Adipose tissue (tissue), 3 donors: Measurements from ENCODE around the gene MED8. TPM values are rescaled to one million over a fixed set of nuclear protein-coding genes. Genes with fewer than 3 reads are reported as not detected.
"Not testable (repeated sequence)": the region's sequence is repeated elsewhere in the genome, so short reads cannot be mapped to it uniquely, and the experiment has no call there.

Experiments
- H3K27ac ChIP-seq: one replicate; pipeline ENCODE4 v1.5.1; 2013; ENCODE audit warnings: low read depth, low read length
- WGBS, 3 donors: extraction: QIAGEN DNeasy Blood & Tissue Kit; methylation state at CpG; one replicate each; pipeline ENCODE4 v1.1.7; 2013; 5-methylcytosine and 5-hydroxymethylcytosine counted together
- polyA plus RNA-seq, 3 donors: library from polyadenylated mRNA; stranded (reverse); fragments of 200-250 nt; gene quantifications; one replicate each; pipeline ENCODE4 v1.2.3, GENCODE V29; 2013
- donor health status: healthy with polysubstance abuse.
- donor health status: Bipolar disorder and iron deficiency.
- donor health status: healthy.

The MED8 gene
- polyA plus RNA-seq, 3 donors: 20.5 to 33.4 (median 28.6) TPM

DNA sequence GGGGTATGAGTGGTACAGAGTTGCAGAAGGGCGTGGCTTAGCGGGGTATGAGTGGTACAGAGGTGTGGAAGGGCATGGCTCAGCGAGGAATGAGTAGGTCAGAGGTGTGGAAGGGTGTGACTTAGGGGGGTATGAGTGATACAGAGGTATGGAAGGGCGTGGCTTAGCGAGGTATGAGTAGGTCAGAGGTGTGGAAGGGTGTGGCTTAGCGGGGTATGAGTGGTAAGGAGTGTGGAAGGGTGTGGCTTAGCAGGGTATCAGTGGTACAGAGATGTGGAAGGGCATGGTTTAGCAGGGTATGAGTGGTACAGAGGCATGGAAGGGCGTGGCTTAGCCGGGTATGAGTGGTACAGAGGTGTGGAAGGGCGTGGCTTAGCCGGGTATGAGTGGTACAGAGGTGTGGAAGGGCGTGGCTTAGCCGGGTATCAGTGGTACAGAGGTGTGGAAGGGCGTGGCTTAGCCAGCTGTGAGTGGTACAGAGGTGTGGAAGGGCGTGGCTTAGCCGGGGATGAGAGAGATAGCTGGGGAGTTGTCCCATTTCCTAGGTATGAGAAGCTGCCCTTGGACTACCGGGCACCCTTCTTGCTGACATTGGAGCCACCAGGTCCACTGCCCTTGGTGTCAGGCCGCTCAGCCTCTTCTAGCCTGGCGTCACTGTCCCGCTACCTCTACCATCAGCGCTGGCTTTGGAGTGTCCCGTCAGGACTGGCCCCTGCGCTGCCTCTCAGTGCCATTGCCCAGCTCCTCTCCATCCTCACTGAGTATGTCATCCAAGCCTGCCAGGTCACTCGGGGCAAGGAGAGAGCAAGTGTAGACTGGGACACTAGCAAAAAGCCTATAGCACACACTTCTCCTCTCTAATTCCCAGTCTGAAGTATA is 34.3 kb upstream of the MED8 start:
- 93 to 94% (median 94%) methylated on average over 21 to 23 of the region's 23 CpGs for WGBS, 3 donors
- no peak overlapping the region for H3K27ac ChIP-seq

DNA sequence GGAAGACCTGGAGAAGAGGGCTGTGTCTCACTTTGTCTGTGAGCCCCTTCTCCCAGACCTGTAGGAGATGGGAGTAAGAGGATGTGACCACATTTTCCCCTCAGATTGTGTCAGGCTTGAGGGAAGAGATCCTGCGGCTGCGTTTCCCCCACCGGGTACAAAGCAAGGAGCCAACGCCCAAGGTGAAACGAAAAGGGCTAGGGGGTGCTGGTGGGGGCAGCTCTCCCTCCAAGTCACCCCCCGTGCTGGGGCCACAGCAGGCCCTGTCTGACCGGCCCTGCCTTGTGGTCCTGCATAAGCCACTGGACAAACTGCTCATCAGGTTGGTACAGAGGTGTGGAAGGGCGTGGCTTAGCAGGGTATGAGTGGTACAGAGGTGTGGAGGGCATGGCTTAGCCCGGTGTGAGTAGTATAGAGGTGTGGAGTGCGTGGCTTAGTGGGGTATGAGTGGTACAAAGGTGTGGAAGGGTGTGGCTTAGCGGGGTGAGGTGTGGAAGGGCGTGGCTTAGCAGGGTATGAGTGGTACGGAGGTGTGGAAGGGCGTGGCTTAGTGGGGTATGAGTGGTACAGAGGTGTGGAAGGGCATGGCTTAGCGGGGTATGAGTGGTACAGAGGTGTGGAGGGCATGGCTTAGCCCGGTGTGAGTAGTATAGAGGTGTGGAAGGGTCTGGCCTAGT is 33.5 kb upstream of the MED8 start:
- 90 to 97% (median 91%) methylated on average over 16 of the region's 16 CpGs for WGBS, 3 donors
- H3K27ac ChIP-seq: no peak overlapping the region

DNA sequence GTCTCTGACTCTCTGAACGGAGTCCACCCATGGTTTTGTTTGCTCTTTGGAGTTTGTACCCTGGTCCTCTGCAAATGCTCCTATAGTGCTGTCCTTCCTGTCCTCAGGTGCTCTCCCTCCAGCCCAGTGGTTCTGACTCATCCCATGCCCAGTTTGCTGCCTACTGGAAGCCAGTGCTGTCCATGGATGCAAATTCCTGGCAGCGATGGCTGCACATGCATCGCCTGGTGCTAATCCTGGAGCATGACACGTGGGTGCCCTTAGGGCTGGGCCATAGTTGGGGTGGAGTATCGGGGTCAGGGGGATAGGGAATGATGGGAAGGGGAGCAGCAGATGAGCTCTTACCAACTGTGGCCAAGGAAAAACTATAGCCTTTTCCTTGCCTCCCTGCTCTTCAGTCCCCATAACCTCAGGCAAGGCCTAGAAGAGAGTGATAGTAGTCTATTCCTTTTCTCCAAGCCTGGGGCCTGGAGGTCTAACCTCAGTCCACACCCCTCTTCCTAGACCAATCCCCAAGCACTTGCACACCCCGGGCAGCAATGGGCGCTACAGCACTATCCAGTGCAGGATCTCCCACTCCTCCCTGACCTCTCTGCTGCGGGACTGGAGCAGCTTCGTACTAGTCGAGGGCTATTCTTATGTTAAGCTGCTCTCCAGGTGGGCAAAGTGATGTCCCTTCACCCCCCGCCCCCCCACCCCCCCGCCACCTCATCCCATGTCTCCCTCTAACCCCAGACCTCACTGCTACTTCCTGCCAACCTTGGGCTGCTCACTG is 32.6 kb upstream of the MED8 start:
- H3K27ac ChIP-seq: no peak overlapping the region
- 90 to 98% (median 92%) methylated on average over 12 of the region's 12 CpGs for WGBS, 3 donors

DNA sequence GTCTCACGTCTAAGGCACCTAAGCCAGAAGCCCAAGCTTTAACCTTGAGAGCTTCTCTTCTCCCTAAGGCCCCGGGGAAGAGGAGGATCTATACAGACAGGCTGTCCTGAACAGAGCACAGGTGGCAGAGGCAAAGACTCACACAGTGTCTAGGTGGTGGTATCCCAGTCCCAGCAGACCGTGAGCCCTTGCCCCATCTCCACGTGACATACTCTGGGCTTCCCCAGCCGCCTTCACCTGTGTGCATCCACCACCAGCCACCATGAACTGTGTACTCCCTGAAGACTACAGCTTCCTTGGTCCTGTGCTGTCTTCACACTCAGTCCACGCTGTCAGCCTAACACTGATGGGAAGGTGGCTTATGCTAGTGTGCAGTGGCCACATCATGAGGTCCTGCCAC is 31.8 kb upstream of the MED8 start:
- WGBS, 3 donors: 91 to 95% (median 95%) methylated on average over 6 of the region's 6 CpGs
- no peak overlapping the region for H3K27ac ChIP-seq

DNA sequence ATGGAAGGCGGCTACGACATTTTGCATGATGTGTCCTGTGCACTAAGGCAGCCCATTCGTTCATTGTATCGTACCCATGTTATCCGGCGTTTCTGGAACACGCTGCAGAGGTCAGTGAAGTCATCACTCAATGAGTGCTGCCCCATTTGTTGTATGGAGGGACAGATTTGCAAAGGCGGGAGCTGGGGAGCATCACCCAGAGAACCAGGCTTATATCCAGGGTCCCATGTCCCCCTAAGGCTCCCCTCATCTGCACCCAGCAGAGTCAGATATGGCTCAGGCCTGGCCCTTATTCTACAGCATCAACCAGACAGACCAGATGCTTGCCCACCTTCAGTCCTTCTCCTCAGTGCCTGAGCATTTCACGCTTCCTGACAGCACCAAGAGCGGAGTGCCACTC is 31.3 kb upstream of the MED8 start:
- no peak overlapping the region for H3K27ac ChIP-seq
- 96 to 99% (median 96%) methylated on average over 10 of the region's 10 CpGs for WGBS, 3 donors

DNA sequence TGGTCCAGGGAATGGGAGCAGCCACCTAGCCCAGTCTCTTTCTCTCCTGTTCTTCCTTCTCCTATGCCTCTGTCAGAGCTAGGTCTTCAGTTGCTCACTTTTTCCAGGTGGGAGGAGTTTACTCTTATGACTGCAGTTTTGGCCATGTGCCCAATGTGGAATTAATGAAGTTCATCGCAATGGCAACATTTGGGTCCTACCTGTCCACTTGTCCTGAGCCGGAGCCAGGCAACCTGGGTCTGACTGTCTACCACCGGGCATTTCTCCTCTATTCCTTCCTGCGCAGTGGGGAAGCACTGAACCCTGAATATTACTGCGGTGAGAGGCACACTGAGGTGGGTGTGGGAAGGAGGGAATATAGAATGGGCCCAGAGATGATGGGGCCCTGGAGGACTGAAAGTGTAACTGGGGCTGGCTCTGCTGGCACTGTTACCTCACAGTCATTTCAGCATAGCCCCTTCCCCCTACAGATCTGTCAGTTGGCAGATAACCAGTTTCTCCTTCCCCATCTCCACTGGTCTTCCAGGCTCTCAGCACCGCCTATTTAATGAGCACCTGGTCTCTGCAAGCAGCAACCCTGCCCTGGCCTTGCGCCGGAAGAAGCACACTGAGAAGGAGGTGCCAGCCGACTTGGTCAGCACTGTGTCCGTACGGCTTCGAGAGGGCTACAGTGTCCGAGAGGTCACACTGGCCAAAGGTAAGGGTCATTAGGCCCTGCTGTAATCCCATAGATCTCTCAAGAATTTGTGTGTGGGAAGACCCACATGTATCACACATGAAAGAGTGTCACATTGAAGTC is 30.2 kb upstream of the MED8 start:
- no peak overlapping the region for H3K27ac ChIP-seq
- WGBS, 3 donors: 93 to 95% (median 95%) methylated on average over 13 of the region's 13 CpGs

DNA sequence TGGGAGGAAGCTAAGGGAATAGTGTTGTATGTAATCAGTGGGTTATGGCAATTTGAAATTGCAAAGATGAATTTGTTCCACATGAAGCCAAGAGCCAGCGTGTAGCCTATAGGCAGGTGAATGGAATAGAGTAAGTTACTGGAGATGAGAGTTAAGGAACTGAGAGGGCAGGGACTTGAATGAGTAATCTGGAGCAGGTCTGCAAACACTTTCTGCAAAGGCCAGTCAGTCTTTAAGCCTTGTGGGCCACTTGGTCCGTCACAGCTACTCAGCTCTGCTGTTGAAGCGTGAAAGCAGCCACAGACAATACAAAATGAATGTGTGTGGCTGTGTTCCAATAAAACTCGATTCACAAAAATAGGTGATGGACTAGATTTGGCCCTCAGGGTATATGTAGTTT is 29.3 kb upstream of the MED8 start:
- WGBS, 3 donors: 89 to 95% (median 91%) methylated on average over 4 of the region's 4 CpGs

DNA sequence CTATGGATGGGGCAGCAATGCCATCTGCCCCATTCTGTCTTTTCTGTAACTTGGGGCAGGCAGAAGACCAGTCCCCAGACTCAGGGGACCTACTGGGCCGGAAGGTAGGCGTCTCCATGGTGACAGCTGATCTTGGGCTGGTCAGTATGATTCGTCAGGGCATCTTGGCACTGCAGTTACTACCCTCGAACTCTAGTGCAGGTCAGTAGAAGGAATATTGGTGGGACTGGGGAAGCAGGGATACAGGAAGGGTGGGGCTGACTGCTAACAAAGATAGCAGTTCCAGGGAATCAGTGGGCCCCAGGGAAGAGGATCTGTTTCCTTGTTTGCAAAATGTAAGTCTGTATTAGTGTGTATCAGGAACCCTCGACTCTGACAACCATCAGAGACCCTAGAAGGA is 26.3 kb upstream of the MED8 start:
- H3K27ac ChIP-seq: no peak overlapping the region
- WGBS, 3 donors: 71 to 85% (median 80%) methylated on average over 5 of the region's 5 CpGs

More for the DNA sequence above, 29.3 kb upstream of the MED8 start:
- H3K27ac ChIP-seq: no peak overlapping the region

DNA sequence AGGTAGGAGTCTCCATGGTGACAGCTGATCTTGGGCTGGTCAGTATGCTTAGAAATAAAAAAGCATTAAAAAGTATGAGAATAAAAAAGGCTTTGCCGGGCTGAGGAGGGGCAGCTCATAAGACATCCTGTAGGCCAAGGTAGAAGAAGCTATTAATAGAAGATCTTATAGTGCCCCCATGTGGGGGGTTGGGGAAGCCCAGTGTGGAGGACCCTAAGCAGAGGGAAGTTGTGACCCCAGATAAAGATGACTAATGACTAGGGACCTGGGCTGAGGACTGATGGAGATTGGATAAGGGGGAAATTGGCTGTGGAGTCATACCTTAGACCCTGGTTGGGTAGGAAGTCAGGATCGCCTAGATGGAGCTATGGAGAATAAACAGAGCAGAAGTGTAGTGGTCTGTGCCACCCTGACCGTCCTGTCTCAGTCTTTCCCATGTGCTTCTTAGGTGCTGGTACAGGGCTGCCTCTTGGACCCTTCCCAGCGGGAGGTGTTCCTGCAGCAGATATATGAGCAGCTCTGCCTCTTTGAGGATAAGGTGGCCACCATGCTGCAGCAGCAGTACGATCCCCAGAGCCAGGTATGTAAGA is 25.1 kb upstream of the MED8 start:
- 75 to 90% (median 78%) methylated on average over 5 of the region's 5 CpGs for WGBS, 3 donors
- no peak overlapping the region for H3K27ac ChIP-seq

DNA sequence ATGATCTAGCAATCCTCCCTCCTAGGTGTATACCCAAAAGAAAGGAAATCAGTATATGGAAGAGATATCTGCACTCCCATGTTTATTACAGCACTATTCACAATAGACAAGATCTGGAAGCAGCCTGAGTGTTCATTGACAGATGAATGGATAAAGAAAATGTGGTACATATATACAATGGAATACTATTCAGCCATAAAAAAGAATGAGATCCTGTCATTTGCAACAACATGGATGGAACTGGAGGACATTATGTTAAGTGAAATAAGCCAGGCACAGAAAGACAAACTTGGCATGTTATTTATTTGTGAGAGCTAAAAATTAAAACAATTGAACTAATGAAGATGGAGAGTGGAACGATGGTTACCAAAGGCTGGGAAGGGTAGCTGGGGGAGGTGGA is 23.8 kb upstream of the MED8 start:
- 98 to 100% (median 100%) methylated on average over 1 of the region's 1 CpG for WGBS, 3 donors
- H3K27ac ChIP-seq: not testable (repeated sequence)

DNA sequence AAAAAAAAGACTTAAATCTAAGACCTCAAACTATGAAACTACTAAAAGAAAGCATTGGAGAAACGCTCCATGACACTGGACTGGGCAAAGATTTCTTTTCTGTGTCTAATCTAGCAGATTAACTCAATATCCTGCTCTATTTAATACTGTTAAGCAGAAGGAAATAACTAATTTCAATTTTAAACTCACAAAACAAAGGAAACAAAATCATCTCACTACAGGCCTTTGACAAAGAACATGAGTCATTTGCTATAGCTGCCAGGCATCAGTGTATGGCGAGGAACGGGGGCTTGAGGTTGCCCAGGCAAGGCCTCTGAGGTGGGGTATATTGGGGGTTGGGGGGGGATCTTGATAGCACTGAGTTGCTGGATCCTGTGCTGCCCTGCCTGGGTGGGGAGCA is 21.0 kb upstream of the MED8 start:
- H3K27ac ChIP-seq: no peak overlapping the region
- WGBS, 3 donors: 85 to 94% (median 94%) methylated on average over 3 of the region's 3 CpGs

DNA sequence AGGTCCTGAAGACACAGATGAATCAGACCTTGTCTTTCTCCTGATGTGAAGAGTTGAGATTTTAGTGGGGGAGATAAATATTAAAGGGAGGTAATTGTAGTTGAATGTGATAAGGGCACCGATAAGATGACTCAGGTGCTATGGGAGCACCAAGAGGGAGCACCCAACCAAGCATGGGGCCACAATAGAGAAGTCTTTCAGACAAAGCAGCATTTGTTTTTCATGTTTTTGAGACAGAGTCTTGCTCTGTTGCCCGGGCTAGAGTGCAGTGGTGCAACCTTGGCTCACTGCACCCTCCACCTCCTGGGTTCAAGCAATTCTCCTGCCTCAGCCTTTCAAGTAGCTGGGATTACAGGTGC is 16.3 kb upstream of the MED8 start:
- no peak overlapping the region for H3K27ac ChIP-seq
- 89 to 91% (median 91%) methylated on average over 2 of the region's 2 CpGs for WGBS, 3 donors

DNA sequence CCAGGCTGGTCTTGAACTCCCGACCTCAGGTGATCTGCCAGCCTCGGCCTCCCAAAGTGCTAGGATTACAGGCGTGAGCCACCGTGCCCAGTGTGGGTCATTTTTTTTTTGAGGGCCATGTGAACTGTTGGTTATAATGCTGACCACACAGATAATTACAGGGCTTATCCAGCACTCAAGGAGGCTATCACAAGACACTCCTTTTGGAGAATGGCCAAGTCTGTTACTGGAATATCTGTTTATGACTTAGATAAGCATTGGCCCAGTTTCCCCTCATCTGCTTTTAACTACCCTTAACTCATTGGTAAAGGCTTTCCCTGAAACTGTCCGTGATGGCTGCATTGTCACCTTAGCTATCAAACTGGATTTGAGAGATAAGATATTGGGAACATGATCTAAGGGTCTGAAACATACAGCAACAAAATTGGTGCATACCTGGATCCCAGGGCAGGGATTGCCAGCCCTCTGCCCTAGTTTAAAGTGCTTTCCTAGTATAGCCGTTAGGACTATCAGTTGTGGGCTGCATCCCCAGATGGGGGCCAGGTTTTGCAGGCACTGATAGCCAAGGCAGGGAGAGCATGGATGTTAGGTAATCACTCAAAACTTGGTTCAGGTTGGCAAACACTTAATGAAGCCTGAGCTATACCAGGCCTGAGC is 15.7 kb upstream of the MED8 start:
- H3K27ac ChIP-seq: no peak overlapping the region
- 63 to 88% (median 69%) methylated on average over 6 of the region's 6 CpGs for WGBS, 3 donors

DNA sequence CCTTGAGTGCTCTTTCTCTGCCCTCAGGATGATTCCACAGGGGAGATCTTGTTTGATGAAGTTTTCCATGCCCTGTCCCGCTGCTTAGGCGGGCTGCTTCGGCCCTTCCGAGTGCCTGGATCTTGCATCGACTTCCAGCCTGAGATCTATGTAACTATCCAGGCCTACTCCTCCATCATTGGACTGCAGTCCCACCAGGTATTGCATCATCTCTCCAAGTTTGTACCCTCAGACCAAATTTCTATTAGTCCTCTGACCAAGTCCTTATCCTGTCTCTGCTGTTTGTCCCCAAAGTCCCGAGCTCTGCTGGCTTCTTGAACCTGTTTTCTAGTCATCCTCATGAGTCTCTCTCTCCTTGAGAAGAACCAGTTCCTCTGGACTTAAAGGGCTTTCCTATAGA is 14.8 kb upstream of the MED8 start:
- 97 to 98% (median 97%) methylated on average over 6 of the region's 6 CpGs for WGBS, 3 donors

DNA sequence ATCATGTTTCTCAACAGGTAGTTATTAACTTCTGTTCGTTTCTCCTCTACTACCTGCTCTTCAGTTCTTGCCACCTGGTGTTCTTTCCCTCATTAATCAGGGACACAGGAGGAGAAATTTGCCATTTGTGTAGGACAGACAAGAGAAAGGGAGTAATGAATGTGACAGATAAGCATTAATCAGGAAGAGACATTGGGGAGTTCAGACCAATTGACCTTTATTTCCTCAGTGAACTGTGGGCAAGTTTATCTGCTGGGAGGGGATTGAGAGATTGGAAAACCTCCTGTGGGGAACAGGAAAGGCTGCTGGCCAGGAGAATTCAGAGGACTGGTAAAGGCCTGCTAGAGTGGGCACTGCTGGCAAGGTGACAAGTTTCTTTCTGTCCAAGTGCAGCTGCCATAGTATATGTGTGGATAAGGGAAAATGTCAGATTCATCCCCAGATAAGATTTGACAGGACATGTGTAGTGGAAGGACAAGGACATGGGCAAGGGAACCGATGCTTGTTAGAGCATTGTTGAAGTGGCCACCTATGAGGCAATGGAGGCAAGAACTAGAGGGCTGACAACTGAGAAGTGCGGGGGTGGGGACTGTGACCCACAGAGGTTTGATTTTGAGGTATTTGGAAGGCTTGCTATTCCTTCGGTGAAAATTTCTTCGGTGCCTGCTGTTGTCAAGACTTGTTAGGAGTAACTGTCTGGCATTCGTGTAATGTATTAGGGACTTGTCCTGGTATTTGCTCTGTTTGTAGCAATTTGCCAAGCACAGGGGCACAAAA is 12.7 kb upstream of the MED8 start:
- 75 to 86% (median 86%) methylated on average over 6 of the region's 6 CpGs for WGBS, 3 donors
- H3K27ac ChIP-seq: no peak overlapping the region

More for the DNA sequence above, 14.8 kb upstream of the MED8 start:
- H3K27ac ChIP-seq: no peak overlapping the region

DNA sequence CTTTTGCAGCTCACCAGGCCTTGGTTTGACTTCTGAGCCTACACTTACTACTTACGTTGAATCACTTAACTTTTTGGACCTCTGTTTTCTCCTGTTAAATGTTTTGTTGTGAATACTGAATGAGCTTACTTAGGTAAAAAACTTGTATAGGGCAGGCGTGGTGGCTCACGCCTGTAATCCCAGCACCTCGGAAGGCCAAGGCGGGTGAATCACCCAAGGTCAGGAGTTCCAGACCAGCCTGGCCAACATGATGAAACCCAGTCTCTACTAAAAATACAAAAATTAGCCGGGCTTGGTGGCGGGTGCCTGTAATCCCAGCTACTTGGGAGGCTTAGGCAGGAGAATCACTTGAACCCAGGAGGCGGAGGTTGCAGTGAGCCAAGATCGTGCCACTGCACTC is 10.8 kb upstream of the MED8 start:
- WGBS, 3 donors: 96 to 98% (median 97%) methylated on average over 9 of the region's 9 CpGs
- not testable (repeated sequence) for H3K27ac ChIP-seq

DNA sequence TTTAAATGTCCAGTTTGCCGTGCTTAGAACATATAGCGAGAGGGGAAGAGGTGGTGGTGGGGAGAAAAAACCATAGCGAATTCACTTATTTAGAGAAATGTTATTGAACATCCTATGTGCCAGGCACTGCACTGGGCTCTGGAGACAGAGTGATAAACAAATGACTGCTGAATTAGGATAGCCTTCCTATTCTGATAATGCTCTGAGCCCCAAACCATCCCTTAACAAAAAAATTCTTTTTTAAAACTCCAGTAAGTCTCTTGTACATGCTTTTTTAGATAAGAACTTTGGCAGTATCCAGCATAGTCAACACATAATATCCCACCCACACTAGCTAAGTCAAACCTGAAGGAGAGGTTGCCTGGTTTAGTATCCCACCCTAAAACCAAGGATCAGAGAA is 8.6 kb upstream of the MED8 start:
- 94 to 98% (median 97%) methylated on average over 3 of the region's 3 CpGs for WGBS, 3 donors
- H3K27ac ChIP-seq: no peak overlapping the region
